Omental fat pad (tissue), 4 donors: ENCODE data around the gene SSR3. TPM values are rescaled to one million over a fixed set of nuclear protein-coding genes. Genes with fewer than 3 reads are reported as not detected.

Source experiments
- ATAC-seq: fragments of 150-250 bp; one replicate; pipeline ENCODE4 v1.9.1; 2016; ENCODE audit warnings: mild to moderate bottlenecking, moderate library complexity; ENCODE audit not compliant: low FRiP score
- DNase-seq: peaks from one replicate; pipeline ENCODE4 v3.0.0-alpha.2; 2019; ENCODE audit warnings: low spot score
- CTCF ChIP-seq, 3 donors: fragments of 450-650 bp; IDR thresholded peaks; one replicate each; pipeline ENCODE4 v1.5.1; 2016 to 2017; ENCODE audit warnings: antibody characterized with exemption in 3 of 3, mild to moderate bottlenecking in 3 of 3, moderate library complexity in 2 of 3
- total RNA-seq, 4 donors: library from RNA; depleted of rRNA; stranded (reverse); fragments of >200 nt; gene quantifications; one replicate each; pipeline ENCODE4 v1.1.0, GENCODE V29; 2016

SSR3 gene
- total RNA-seq, 4 donors from 2014 or later: 81.0 to 132 (median 113) TPM

DNA sequence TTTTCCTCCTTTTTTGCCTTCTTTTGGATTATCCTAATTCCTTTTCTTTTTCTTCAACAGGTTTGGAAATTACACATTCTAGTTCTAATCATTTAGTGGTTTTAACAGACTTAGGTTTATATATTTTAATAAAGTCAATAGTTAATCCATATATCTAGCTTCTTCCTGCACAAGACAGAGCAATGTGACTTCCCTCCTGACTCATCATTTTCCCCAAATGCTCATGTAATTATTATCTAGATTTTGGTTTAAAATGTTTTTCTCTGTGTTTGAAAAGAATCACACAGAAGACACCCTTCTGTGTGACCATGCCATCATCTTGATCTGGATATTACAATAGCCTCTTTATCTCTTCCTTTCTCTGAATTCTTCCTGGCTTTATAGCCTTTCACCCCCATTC is 28.6 kb upstream of the SSR3 start:
- ATAC-seq: no peak
- no peak for DNase-seq
- TF ChIP-seq CTCF (IDR thresholded peaks at IDR 0.05): no peak

GRCh38 chr3:156582532-156583183 is 27.7 kb upstream of the SSR3 start:
- TF ChIP-seq CTCF (IDR thresholded peaks at IDR 0.05): no peak
- ATAC-seq: no peak
- DNase-seq: no peak

DNA sequence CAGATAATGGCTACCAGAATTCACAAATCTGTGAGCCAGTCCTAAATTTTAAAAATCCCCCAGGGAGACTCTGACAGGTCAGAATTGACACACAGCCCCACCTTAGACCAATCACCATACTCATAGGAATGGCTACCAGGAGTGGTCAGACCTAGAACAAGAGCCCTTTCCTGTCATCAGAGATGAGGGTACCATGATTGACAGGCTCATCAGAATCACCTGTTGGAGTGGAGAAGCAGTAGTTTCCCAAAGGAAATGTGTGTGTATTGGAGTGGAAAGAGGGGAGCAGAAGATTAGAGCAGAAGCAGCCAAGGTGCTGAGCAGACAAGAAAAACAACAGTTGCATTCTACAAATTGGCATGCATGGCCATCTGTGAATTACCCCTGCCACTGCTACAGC is 27.0 kb upstream of the SSR3 start:
- ATAC-seq (no peak), DNase-seq (no peak)
- no peak for TF ChIP-seq CTCF (IDR thresholded peaks at IDR 0.05)

- no peak for DNase-seq
- no peak for ATAC-seq
These were observed 26.1 kb upstream of the SSR3 start for GRCh38 chr3:156581033-156581432.

DNA sequence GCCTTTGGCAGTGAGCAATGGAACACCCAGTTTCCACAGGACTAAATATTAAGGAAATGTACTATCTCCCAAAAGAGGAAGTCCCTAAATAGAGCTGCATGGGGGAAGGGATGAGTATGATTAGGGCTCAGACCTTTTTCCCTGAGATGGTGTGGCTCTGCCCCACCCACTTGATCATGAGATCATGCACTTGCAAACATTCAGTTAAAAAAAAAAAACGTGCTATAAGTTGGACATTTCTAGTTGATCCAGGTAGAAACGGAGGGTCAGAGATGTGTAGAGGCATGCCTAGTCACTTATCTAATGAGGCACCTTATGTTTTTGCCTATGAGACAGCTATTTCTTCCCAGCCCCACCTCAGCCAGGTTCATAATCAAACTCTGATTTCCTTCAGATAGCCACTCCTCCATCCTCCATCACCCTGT is 24.5 kb upstream of the SSR3 start:
- ATAC-seq (no peak), DNase-seq (no peak)
- TF ChIP-seq CTCF (IDR thresholded peaks at IDR 0.05): no peak

More at GRCh38 chr3:156581033-156581432, 26.1 kb upstream of the SSR3 start:
- no peak for TF ChIP-seq CTCF (IDR thresholded peaks at IDR 0.05)

GRCh38 chr3:156577736-156578135 is 22.8 kb upstream of the SSR3 start:
- ATAC-seq: no peak
- no peak for TF ChIP-seq CTCF (IDR thresholded peaks at IDR 0.05)

GRCh38 chr3:156576651-156577348 is 21.9 kb upstream of the SSR3 start:
- ATAC-seq: no peak
- no peak for TF ChIP-seq CTCF (IDR thresholded peaks at IDR 0.05)
- no peak for DNase-seq

More at GRCh38 chr3:156577736-156578135, 22.8 kb upstream of the SSR3 start:
- no peak for DNase-seq
